Bladder microvascular endothelial cell (primary cell): Measurements from ENCODE around the gene CHST8. TPM values are rescaled to one million over a fixed set of nuclear protein-coding genes. Genes with fewer than 3 reads are reported as not detected.

Source experiments
- total RNA-seq: library from RNA; depleted of rRNA; stranded (reverse); fragments of >200 nt; gene quantifications from 2 replicates; pipeline ENCODE4 v1.2.3, GENCODE V29; 2014

Gene CHST8
- 0.06 TPM in 1 of 2 replicates, not detected in the other for total RNA-seq

GRCh38 chr19:33621811-33622504 lies at the start of gene CHST8:
Gene CHST8 (plus strand): TSS chr19:33621953. CDS start chr19:33689262, 67,309 bp downstream.

GRCh38 chr19:33796164-33796875 lies 174.6 kb downstream of the CHST8 start, which contains the start of gene KCTD15:
Gene KCTD15 (plus strand): TSS chr19:33796870. CDS start chr19:33800455, 3,585 bp downstream.

Other genes with a start within 250 kb of the CHST8 start
- gene CEBPG, start 248.2 kb upstream of the CHST8 start, total RNA-seq: 23.2 and 36.7 TPM in 2 replicates
- gene PEPD, start 100.2 kb upstream of the CHST8 start, total RNA-seq: 53.1 and 73.0 TPM in 2 replicates
- 30.8 and 36.9 TPM in 2 replicates for gene KCTD15, start 174.9 kb downstream of the CHST8 start, total RNA-seq